WTC11 (cell line): ENCODE data around the gene ANAPC13. TPM values are rescaled to one million over a fixed set of nuclear protein-coding genes. Genes with fewer than 3 reads are reported as not detected.

Experiments used
- ATAC-seq: fragments of 200-7000 bp; cut with Tn5 transposase; 2 replicates; pipeline ENCODE4 v1.10.0; 2021; ENCODE audit warnings: mild to moderate bottlenecking, moderate library complexity
- CTCF ChIA-PET: fragments of 300-600 bp; sonication (Branson Sonifier 250); formaldehyde crosslinking; loops from one replicate; lab custom pipeline; 2021; ENCODE audit warnings: antibody characterized with exemption; lab: Charles Lee
- POLR2A ChIA-PET: fragments of 350-600 bp; sonication (Branson Sonifier 250); formaldehyde crosslinking; loops from one replicate; lab custom pipeline; 2021; ENCODE audit warnings: antibody characterized with exemption; lab: Charles Lee
- DNase-seq: peaks from one replicate; pipeline ENCODE4 v3.0.0; 2021; ENCODE audit warnings: low spot score
- H3K27ac Mint-ChIP-seq: 2 replicates; pipeline ENCODE4 v1.8.0; 2021; ENCODE audit warnings: mixed read lengths
- H3K27me3 Mint-ChIP-seq: 2 replicates; pipeline ENCODE4 v1.8.0; 2021; ENCODE audit warnings: low read depth, mild to moderate bottlenecking, moderate library complexity, mixed read lengths
- H3K36me3 Mint-ChIP-seq: 2 replicates; pipeline ENCODE4 v1.8.0; 2021; ENCODE audit warnings: mixed read lengths
- H3K4me1 Mint-ChIP-seq: 2 replicates; pipeline ENCODE4 v1.8.0; 2022; ENCODE audit warnings: mixed read lengths
- H3K4me3 Mint-ChIP-seq: 2 replicates; pipeline ENCODE4 v1.8.0; 2021; ENCODE audit warnings: mild to moderate bottlenecking, moderate library complexity, mixed read lengths
- H3K9me3 Mint-ChIP-seq: 2 replicates; pipeline ENCODE4 v1.8.0; 2021; ENCODE audit warnings: mixed read lengths
- GRHL2 ChIP-seq: fragments of 250-450 bp; sonication (Bioruptor Pico); IDR thresholded peaks from 2 replicates; pipeline ENCODE4 v1.8.0; 2022; ENCODE audit warnings: mild to moderate bottlenecking, moderate library complexity; ENCODE audit not compliant: insufficient replicate concordance, severe bottlenecking
- IRF2 ChIP-seq: sonication (generic); formaldehyde crosslinking; IDR thresholded peaks from 2 replicates; pipeline ENCODE4 v1.8.0; 2022; ENCODE audit warnings: low read depth, missing genetic modification reagents, borderline replicate concordance
- JAZF1 ChIP-seq: fragments of 250-450 bp; sonication (Bioruptor Pico); IDR thresholded peaks from 2 replicates; pipeline ENCODE4 v1.9.0; 2021; ENCODE audit warnings: moderate library complexity, mild to moderate bottlenecking, inconsistent platforms
- MYBL2 ChIP-seq: sonication (generic); formaldehyde crosslinking; IDR thresholded peaks from 2 replicates; pipeline ENCODE4 v1.8.1; 2023; ENCODE audit warnings: mild to moderate bottlenecking, moderate library complexity, missing genetic modification reagents
- NFATC4 ChIP-seq: fragments of 250-450 bp; sonication (Bioruptor Pico); IDR thresholded peaks from 2 replicates; pipeline ENCODE4 v1.9.0; 2021; ENCODE audit warnings: mild to moderate bottlenecking
- PRDM15 ChIP-seq: sonication (generic); formaldehyde crosslinking; IDR thresholded peaks from 2 replicates; pipeline ENCODE4 v1.8.0; 2022; ENCODE audit warnings: missing genetic modification reagents
- RORB ChIP-seq: fragments of 250-450 bp; sonication (Bioruptor Pico); IDR thresholded peaks from 2 replicates; pipeline ENCODE4 v1.9.0; 2021; ENCODE audit warnings: mild to moderate bottlenecking
- SMAD3 ChIP-seq: sonication (generic); formaldehyde crosslinking; IDR thresholded peaks from 2 replicates; pipeline ENCODE4 v1.8.0; 2022; ENCODE audit warnings: missing genetic modification reagents, mild to moderate bottlenecking, borderline replicate concordance
- TCF7 ChIP-seq: sonication (generic); formaldehyde crosslinking; IDR thresholded peaks from 2 replicates; pipeline ENCODE4 v1.8.0; 2022; ENCODE audit warnings: mild to moderate bottlenecking, low read depth, missing genetic modification reagents, moderate library complexity
- TEAD4 ChIP-seq: sonication (generic); formaldehyde crosslinking; IDR thresholded peaks from 2 replicates; pipeline ENCODE4 v1.8.0; 2022; ENCODE audit warnings: mild to moderate bottlenecking, missing genetic modification reagents
- USF1 ChIP-seq: sonication (generic); formaldehyde crosslinking; IDR thresholded peaks from 2 replicates; pipeline ENCODE4 v1.8.0; 2022; ENCODE audit warnings: mild to moderate bottlenecking, missing genetic modification reagents
- ZNF232 ChIP-seq: sonication (generic); formaldehyde crosslinking; IDR thresholded peaks from 2 replicates; pipeline ENCODE4 v1.8.0; 2022; ENCODE audit warnings: mild to moderate bottlenecking, missing genetic modification reagents
- ZNF396 ChIP-seq: fragments of 250-450 bp; sonication (Bioruptor Pico); IDR thresholded peaks from 2 replicates; pipeline ENCODE4 v1.8.0; 2021; ENCODE audit warnings: mild to moderate bottlenecking, moderate library complexity, borderline replicate concordance
- ZSCAN18 ChIP-seq: fragments of 250-450 bp; sonication (Bioruptor Pico); IDR thresholded peaks from 2 replicates; pipeline ENCODE4 v2.1.2; 2022; ENCODE audit warnings: mild to moderate bottlenecking, moderate library complexity
- total RNA-seq: library from RNA; stranded (reverse); gene quantifications from 3 replicates; pipeline ENCODE4 v1.2.3, GENCODE V29; 2021
- TF ChIP-seq, protein P1 (sequence below): fragments of 250-450 bp; sonication (Bioruptor Pico); conservative IDR thresholded peaks from 2 replicates; pipeline ENCODE4 v1.9.0; 2021; ENCODE audit warnings: mild to moderate bottlenecking
- TF ChIP-seq, protein P2 (sequence below): fragments of 250-450 bp; sonication (Bioruptor Pico); IDR thresholded peaks from 2 replicates; pipeline ENCODE4 v1.9.0; 2021; ENCODE audit warnings: mild to moderate bottlenecking
- TF ChIP-seq, protein P3 (sequence below): fragments of 250-450 bp; sonication (Bioruptor Pico); IDR thresholded peaks from 2 replicates; pipeline ENCODE4 v1.8.0; 2021; ENCODE audit warnings: mild to moderate bottlenecking
- TF ChIP-seq, protein P4 (sequence below): sonication (generic); formaldehyde crosslinking; IDR thresholded peaks from 2 replicates; pipeline ENCODE4 v1.8.1; 2023; ENCODE audit warnings: mild to moderate bottlenecking, missing genetic modification reagents, borderline replicate concordance

ANAPC13 gene
- total RNA-seq, 1 experiment from 2014 or later, result 29.7 TPM

DNA sequence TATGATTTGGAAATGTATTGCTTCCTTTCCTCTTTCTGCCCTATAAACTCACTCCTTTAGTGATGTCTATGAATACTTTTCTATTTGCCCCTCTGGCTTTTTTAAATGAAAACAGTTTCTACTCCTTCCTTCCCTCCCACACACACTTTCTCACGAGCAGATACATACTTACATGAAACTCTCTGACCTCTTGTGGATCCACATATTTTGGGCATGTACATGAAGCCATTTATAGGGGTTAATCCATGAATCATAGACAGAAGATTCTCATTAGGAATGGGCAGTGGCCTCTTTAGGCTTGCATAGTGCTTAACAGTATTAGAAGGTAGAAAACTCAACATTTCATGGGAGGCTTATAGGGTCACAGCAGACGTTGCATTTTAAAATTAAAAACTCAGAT is 24.8 kb downstream of the ANAPC13 start (continued):
- TF ChIP-seq, protein P1, sequence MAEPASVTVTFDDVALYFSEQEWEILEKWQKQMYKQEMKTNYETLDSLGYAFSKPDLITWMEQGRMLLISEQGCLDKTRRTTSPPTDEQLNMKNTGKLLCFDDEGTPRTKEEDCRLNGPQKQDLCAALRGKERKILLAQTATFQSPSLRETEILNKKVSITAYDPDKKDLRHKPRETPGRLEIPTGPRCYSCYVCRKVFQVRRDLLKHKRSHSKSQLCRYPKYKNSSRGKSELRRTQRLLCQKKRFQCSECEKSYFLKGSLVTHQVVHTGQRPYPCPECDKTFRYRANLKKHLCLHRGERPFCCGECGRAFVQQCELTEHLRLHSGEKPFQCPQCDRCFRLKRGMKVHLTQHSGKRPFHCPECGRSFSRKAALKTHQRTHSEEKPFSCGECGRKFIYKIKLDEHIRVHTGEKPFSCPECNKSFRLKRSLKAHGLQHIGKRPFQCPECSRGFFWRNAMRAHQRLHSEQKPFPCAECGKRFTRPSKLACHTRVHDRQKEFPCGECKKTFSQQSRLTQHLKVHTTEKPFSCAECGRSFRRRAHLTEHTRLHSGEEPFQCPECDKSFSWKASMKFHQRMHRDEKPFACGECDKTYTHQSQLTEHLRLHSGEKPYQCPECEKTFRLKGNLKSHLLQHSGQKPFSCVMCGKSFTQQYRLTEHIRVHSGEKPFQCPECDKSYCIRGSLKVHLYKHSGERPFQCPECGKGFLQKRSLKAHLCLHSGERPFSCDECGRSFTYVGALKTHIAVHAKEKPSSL, result no peak
- no peak for TF ChIP-seq ZNF396
- no peak for TF ChIP-seq TCF7

DNA sequence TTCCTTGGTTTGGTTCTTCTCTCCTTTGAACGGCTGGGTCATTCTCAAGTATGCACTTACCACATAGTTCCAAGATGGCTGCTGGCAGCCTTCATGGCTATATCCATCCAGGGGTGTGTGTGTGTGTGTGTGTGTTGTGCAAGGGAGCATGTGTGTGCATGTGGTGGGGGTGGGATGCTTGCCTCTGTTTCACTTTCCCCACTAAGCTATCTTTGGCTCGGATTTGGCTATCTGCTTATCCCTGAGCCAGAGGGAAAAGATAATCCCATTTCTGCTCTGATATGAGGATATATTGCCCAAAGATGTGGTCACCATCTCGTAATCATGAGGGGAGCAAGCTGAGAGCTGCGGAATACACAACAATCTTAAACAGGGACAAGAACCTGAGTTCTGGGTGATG is 26.2 kb downstream of the ANAPC13 start:
- H3K4me1 Mint-ChIP-seq, result peaks cover 27% of the 10 kb centered on the region
- no peak overlapping the region for H3K4me3 Mint-ChIP-seq
- TF ChIP-seq, protein P2, sequence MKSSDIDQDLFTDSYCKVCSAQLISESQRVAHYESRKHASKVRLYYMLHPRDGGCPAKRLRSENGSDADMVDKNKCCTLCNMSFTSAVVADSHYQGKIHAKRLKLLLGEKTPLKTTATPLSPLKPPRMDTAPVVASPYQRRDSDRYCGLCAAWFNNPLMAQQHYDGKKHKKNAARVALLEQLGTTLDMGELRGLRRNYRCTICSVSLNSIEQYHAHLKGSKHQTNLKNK (CRISPR knock-in tag), result no peak
- TF ChIP-seq USF1 (no peak), ZNF232 (CRISPR knock-in tag) (no peak), RORB (CRISPR knock-in tag) (no peak), ZSCAN18 (CRISPR knock-in tag) (no peak), JAZF1 (CRISPR knock-in tag) (no peak), GRHL2 (CRISPR knock-in tag) (no peak), SMAD3 (CRISPR knock-in tag) (no peak), PRDM15 (CRISPR knock-in tag) (no peak), IRF2 (no peak), TEAD4 (CRISPR knock-in tag) (no peak), MYBL2 (no peak), NFATC4 (CRISPR knock-in tag) (no peak), TCF7 (no peak)
- TF ChIP-seq, protein P3, sequence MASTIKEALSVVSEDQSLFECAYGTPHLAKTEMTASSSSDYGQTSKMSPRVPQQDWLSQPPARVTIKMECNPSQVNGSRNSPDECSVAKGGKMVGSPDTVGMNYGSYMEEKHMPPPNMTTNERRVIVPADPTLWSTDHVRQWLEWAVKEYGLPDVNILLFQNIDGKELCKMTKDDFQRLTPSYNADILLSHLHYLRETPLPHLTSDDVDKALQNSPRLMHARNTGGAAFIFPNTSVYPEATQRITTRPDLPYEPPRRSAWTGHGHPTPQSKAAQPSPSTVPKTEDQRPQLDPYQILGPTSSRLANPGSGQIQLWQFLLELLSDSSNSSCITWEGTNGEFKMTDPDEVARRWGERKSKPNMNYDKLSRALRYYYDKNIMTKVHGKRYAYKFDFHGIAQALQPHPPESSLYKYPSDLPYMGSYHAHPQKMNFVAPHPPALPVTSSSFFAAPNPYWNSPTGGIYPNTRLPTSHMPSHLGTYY, result no peak
- TF ChIP-seq, protein P4, sequence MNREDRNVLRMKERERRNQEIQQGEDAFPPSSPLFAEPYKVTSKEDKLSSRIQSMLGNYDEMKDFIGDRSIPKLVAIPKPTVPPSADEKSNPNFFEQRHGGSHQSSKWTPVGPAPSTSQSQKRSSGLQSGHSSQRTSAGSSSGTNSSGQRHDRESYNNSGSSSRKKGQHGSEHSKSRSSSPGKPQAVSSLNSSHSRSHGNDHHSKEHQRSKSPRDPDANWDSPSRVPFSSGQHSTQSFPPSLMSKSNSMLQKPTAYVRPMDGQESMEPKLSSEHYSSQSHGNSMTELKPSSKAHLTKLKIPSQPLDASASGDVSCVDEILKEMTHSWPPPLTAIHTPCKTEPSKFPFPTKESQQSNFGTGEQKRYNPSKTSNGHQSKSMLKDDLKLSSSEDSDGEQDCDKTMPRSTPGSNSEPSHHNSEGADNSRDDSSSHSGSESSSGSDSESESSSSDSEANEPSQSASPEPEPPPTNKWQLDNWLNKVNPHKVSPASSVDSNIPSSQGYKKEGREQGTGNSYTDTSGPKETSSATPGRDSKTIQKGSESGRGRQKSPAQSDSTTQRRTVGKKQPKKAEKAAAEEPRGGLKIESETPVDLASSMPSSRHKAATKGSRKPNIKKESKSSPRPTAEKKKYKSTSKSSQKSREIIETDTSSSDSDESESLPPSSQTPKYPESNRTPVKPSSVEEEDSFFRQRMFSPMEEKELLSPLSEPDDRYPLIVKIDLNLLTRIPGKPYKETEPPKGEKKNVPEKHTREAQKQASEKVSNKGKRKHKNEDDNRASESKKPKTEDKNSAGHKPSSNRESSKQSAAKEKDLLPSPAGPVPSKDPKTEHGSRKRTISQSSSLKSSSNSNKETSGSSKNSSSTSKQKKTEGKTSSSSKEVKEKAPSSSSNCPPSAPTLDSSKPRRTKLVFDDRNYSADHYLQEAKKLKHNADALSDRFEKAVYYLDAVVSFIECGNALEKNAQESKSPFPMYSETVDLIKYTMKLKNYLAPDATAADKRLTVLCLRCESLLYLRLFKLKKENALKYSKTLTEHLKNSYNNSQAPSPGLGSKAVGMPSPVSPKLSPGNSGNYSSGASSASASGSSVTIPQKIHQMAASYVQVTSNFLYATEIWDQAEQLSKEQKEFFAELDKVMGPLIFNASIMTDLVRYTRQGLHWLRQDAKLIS, result no peak
- H3K27ac Mint-ChIP-seq, result no peak overlapping the region
- DNase-seq, result no peak
- ChIA-PET POLR2A (interaction anchor here (1.0 kb wide), 1 partner anchor 84 kb away, joined by 3 read pairs; no protein-coding TSS in a partner anchor), CTCF (interaction anchor here (1.0 to 1.5 kb wide), 2 partner anchors 14 to 95 kb away, joined by 3 to 7 read pairs; no protein-coding TSS in a partner anchor)
- no peaks in the 10 kb centered on the region for H3K36me3 Mint-ChIP-seq
- H3K9me3 Mint-ChIP-seq, result no peaks in the 10 kb centered on the region
- ATAC-seq, result no peak
- H3K27me3 Mint-ChIP-seq, result no peaks in the 10 kb centered on the region
